T-helper 2 cell (primary cell): ENCODE data around the gene ELN.
"Not testable (repeated sequence)": the region's sequence is repeated elsewhere in the genome, so short reads cannot be mapped to it uniquely, and the experiment has no call there.

Experiments
- DNase-seq, 5 experiments: peaks; one replicate each; pipeline versions ENCODE4 v3.0.0 to v3.0.0-alpha.2; 2012 to 2022

The ELN gene

GRCh38 chr7:74044366-74045350 is 16.7 kb downstream of the ELN start:
- DNase-seq: no peak

- DNase-seq: not testable (repeated sequence)
These were observed 18.6 kb downstream of the ELN start for GRCh38 chr7:74046581-74046980.

GRCh38 chr7:74047804-74048380 is 19.9 kb downstream of the ELN start:
- DNase-seq: no peak

GRCh38 chr7:74048999-74049599 is 21.1 kb downstream of the ELN start:
- DNase-seq: no peak

GRCh38 chr7:74049997-74050798 is 22.2 kb downstream of the ELN start:
- DNase-seq: no peak

GRCh38 chr7:74051193-74051592 is 23.2 kb downstream of the ELN start:
- DNase-seq: no peak

GRCh38 chr7:74051629-74052410 is 23.8 kb downstream of the ELN start:
- no peak for DNase-seq

- DNase-seq: no peak
These were observed 24.7 kb downstream of the ELN start for GRCh38 chr7:74052628-74053027.

GRCh38 chr7:74053589-74054186 is 25.7 kb downstream of the ELN start:
- no peak for DNase-seq

- no peak for DNase-seq
These were observed 28.3 kb downstream of the ELN start for GRCh38 chr7:74056096-74056915.

- no peak for DNase-seq
These were observed 29.4 kb downstream of the ELN start for GRCh38 chr7:74057216-74057925.

- DNase-seq: no peak
These were observed 30.0 kb downstream of the ELN start for GRCh38 chr7:74057987-74058386.

- no peak for DNase-seq
These were observed 30.5 kb downstream of the ELN start for GRCh38 chr7:74058486-74058885.

- no peak for DNase-seq
These were observed 31.1 kb downstream of the ELN start for GRCh38 chr7:74059037-74059436.

GRCh38 chr7:74059681-74060588 is 32.0 kb downstream of the ELN start:
- DNase-seq: no peak

- peak; percentile 28 to 91 (median 62) for DNase-seq
These were observed 34.0 kb downstream of the ELN start for GRCh38 chr7:74061840-74062539.

- no peak for DNase-seq
These were observed 35.3 kb downstream of the ELN start for GRCh38 chr7:74063223-74063641.

- DNase-seq: no peak
These were observed 35.7 kb downstream of the ELN start for GRCh38 chr7:74063646-74064045.
